ENCODE results near the gene EIPR1.

EIPR1 gene

GRCh38 chr2:3320910-3321605, 56.6 kb downstream of the EIPR1 start:
- H3K27ac ChIP-seq = no peak overlapping the region
- no peak overlapping the region for H3K4me3 ChIP-seq
- no peak for DNase-seq (ENCODE audit: low spot score)
- no peak for TF ChIP-seq CTCF (IDR thresholded peaks at IDR 0.05)

- no peak for TF ChIP-seq CTCF (IDR thresholded peaks at IDR 0.05)
- Histone ChIP-seq H3K27ac (no peak overlapping the region), H3K4me3 (no peak overlapping the region)
- no peak for DNase-seq (ENCODE audit: low spot score)
Measured at GRCh38 chr2:3319745-3320566, 57.7 kb downstream of the EIPR1 start.

GRCh38 chr2:3319134-3319533, 58.5 kb downstream of the EIPR1 start:
- H3K4me3 ChIP-seq = no peak overlapping the region
- no peak for DNase-seq (ENCODE audit: low spot score)
- TF ChIP-seq CTCF (IDR thresholded peaks at IDR 0.05) = no peak

GRCh38 chr2:3317871-3318590, 59.6 kb downstream of the EIPR1 start:
- no peak overlapping the region for H3K27ac ChIP-seq
- H3K4me3 ChIP-seq = no peak overlapping the region
- no peak for TF ChIP-seq CTCF (IDR thresholded peaks at IDR 0.05)
- no peak for DNase-seq (ENCODE audit: low spot score)

More at GRCh38 chr2:3319134-3319533, 58.5 kb downstream of the EIPR1 start:
- H3K27ac ChIP-seq = no peak overlapping the region

GRCh38 chr2:3317277-3317685, 60.3 kb downstream of the EIPR1 start:
- H3K4me3 ChIP-seq = no peak overlapping the region
- H3K27ac ChIP-seq = no peak overlapping the region
- no peak for TF ChIP-seq CTCF (IDR thresholded peaks at IDR 0.05)
- no peak for DNase-seq (ENCODE audit: low spot score)

- no peak overlapping the region for H3K4me3 ChIP-seq
- no peak overlapping the region for H3K27ac ChIP-seq
- no peak for TF ChIP-seq CTCF (IDR thresholded peaks at IDR 0.05)
- no peak for DNase-seq (ENCODE audit: low spot score)
Measured at GRCh38 chr2:3316456-3317276, 61.0 kb downstream of the EIPR1 start.
